Tibial artery (tissue), 4 donors: ENCODE measurements around the gene MOSPD3.

ENCODE experiments used
- DNase-seq, 2 donors: peaks; one replicate each; pipeline ENCODE4 v3.0.0-alpha.2; 2019
- H3K27ac ChIP-seq, 2 donors: fragments of 200-600 bp; sonication (generic) in 1 of 2; 1 replicate in 1 of 2; 2 replicates in 1 of 2; pipeline ENCODE4 v1.5.1; 2018 to 2019; ENCODE audit warnings: mild to moderate bottlenecking in 1 of 2
- H3K27me3 ChIP-seq, 2 donors: fragments of 200-600 bp; sonication (generic) in 1 of 2; one replicate each; pipeline versions ENCODE4 v1.5.1 to v1.6.0; 2016 to 2019
- H3K36me3 ChIP-seq, 3 donors: fragments of 200-600 bp; sonication (generic) in 2 of 3; one replicate each; pipeline ENCODE4 v1.5.1; 2016 to 2019; ENCODE audit warnings: mild to moderate bottlenecking in 2 of 3
- H3K4me1 ChIP-seq, 4 donors: fragments of 200-600 bp; sonication (generic) in 2 of 4; 1 replicate in 3 of 4; 2 replicates in 1 of 4; pipeline ENCODE4 v1.5.1; 2016 to 2019
- H3K4me3 ChIP-seq, 2 donors: fragments of 200-600 bp; sonication (generic) in 1 of 2; 1 replicate in 1 of 2; 2 replicates in 1 of 2; pipeline ENCODE4 v1.5.1; 2018 to 2019; ENCODE audit warnings: mild to moderate bottlenecking in 2 of 2
- H3K9me3 ChIP-seq, 3 donors: fragments of 200-600 bp; sonication (generic) in 1 of 3; one replicate each; pipeline ENCODE4 v1.5.1; 2016 to 2019
- intact Hi-C: fragments of 100-400 bp; cut with DNase I; formaldehyde crosslinking; loops from one replicate; pipeline ENCODE4 v1.15.0; 2023; ENCODE audit warnings: low total_unique reads
- TF ChIP-seq, protein P1 (sequence below), 2 experiments: fragments of 200-600 bp in 1 of 2; fragments of 450-650 bp in 1 of 2; IDR thresholded peaks; one replicate each; pipeline ENCODE4 v1.5.1; 2017 to 2019; ENCODE audit warnings: antibody characterized with exemption in 2 of 2, mild to moderate bottlenecking in 1 of 2, moderate library complexity in 1 of 2

Gene MOSPD3

DNA sequence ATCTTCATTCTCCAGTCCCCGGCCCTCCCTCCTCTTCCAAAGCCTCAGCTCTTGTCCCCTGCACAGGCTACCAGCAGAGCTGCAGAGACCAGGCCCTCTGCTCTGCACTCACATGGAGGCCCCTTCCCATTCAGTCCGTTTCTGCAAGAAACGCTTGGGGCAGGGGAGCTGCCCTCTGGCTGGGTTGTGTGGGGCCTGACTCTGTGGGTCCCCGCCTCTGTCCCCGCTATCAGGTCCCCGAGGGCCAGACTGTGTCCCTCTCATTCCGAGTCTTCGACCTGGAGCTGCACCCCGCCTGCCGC lies 8.7 kb upstream of the MOSPD3 start:
- Histone ChIP-seq H3K9me3 (no peaks in the 10 kb centered on the region), H3K4me1 (peaks cover 0 to 36% (median 25%) of the 10 kb centered on the region in 4 donors), H3K4me3 (peak overlapping the region; percentile 65 to 80), H3K36me3 (peaks cover 0 to 6% (median 0%) of the 10 kb centered on the region in 3 donors), H3K27me3 (no peaks in the 10 kb centered on the region), H3K27ac (peak overlapping the region; percentile 77 to 91)
- TF ChIP-seq, protein P1, sequence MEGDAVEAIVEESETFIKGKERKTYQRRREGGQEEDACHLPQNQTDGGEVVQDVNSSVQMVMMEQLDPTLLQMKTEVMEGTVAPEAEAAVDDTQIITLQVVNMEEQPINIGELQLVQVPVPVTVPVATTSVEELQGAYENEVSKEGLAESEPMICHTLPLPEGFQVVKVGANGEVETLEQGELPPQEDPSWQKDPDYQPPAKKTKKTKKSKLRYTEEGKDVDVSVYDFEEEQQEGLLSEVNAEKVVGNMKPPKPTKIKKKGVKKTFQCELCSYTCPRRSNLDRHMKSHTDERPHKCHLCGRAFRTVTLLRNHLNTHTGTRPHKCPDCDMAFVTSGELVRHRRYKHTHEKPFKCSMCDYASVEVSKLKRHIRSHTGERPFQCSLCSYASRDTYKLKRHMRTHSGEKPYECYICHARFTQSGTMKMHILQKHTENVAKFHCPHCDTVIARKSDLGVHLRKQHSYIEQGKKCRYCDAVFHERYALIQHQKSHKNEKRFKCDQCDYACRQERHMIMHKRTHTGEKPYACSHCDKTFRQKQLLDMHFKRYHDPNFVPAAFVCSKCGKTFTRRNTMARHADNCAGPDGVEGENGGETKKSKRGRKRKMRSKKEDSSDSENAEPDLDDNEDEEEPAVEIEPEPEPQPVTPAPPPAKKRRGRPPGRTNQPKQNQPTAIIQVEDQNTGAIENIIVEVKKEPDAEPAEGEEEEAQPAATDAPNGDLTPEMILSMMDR (IDR thresholded peaks at IDR 0.05): no peak
- no peak for DNase-seq
- intact Hi-C loops: no loop called here

GRCh38 chr7:100604028-100604975 lies 8.0 kb upstream of the MOSPD3 start:
- no peaks in the 10 kb centered on the region for H3K9me3 ChIP-seq
- no peaks in the 10 kb centered on the region for H3K27me3 ChIP-seq
- H3K27ac ChIP-seq: peak overlapping the region; percentile 77 to 91
- peak overlapping the region; percentile 65 to 80 for H3K4me3 ChIP-seq
- DNase-seq: peak; percentile 68 to 90
- TF ChIP-seq, protein P1 (IDR thresholded peaks at IDR 0.05): peak; percentile 45
- H3K4me1 ChIP-seq: peaks cover 0 to 36% (median 25%) of the 10 kb centered on the region in 4 donors
- H3K36me3 ChIP-seq: peaks cover 0 to 6% (median 0%) of the 10 kb centered on the region in 3 donors
- intact Hi-C loops: no loop called here

DNA sequence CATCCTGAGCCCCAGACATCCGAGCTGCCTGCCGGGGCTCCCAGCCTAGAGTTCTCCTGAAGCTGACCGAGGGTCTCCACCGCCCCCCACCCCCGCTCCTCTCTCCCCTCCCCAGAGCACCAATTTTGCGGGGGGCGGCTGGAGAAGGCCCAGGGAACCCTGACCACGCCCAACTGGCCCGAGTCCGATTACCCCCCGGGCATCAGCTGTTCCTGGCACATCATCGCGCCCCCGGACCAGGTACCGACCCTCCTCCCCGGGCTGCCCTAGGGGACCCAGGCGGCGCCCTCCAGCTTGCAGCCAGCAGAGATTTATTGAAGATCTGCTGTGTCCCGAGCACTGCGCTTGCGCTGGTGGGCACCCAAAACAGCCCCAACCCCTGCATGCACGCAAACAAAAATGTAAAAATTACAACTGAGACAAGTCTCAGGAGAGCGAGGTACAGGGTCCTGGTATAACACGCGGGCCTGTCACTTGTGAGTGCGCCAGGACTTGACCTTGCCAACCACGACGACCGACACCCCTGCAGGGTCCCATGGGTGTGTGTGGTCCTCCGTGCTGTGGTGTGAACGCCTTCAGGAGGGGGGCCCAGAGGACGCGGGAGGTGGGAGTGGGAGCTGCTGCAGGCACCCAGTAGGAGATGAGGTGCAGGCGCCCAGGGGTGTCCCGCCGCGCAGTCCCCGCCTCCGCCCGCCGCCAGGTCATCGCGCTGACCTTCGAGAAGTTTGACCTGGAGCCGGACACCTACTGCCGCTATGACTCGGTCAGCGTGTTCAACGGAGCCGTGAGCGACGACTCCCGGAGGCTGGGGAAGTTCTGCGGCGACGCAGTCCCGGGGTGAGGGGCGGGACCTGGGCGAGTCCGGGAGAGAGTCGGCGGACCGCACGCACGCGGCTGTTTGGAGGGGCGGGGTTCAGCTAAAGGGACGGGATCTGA lies 7.1 kb upstream of the MOSPD3 start:
- peak overlapping the region; percentile 77 to 91 for H3K27ac ChIP-seq
- H3K9me3 ChIP-seq: no peaks in the 10 kb centered on the region
- H3K4me3 ChIP-seq: peak overlapping the region; percentile 65 to 80
- no peak for DNase-seq
- peaks cover 0 to 36% (median 25%) of the 10 kb centered on the region in 4 donors for H3K4me1 ChIP-seq
- H3K36me3 ChIP-seq: peaks cover 0 to 6% (median 0%) of the 10 kb centered on the region in 3 donors
- H3K27me3 ChIP-seq: no peaks in the 10 kb centered on the region
- TF ChIP-seq, protein P1 (IDR thresholded peaks at IDR 0.05): no peak
- intact Hi-C loops: no loop called here

DNA sequence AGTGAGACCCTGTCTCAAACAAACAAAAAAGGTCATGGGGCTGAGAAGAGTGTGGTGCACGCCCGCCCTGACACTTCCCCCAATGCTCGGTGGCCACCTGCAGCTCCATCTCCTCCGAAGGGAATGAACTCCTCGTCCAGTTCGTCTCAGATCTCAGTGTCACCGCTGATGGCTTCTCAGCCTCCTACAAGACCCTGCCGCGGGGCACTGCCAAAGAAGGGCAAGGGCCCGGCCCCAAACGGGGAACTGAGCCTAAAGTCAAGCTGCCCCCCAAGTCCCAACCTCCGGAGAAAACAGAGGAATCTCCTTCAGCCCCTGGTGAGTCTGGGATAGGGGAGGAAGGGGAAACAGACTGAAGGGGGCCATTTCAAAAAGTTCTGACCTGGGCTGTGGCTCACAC lies 6.0 kb upstream of the MOSPD3 start:
- H3K27me3 ChIP-seq: no peaks in the 10 kb centered on the region
- no peaks in the 10 kb centered on the region for H3K9me3 ChIP-seq
- TF ChIP-seq, protein P1 (IDR thresholded peaks at IDR 0.05): no peak
- no peak overlapping the region for H3K4me3 ChIP-seq
- intact Hi-C loops: no loop called here
- peaks cover 0 to 36% (median 26%) of the 10 kb centered on the region in 4 donors for H3K4me1 ChIP-seq
- DNase-seq: no peak
- no peak overlapping the region for H3K27ac ChIP-seq
- peaks cover 0 to 6% (median 0%) of the 10 kb centered on the region in 3 donors for H3K36me3 ChIP-seq

- Histone ChIP-seq H3K27ac (no peak overlapping the region), H3K4me1 (peaks cover 0 to 28% (median 22%) of the 10 kb centered on the region in 4 donors), H3K36me3 (peaks cover 0 to 6% (median 0%) of the 10 kb centered on the region in 3 donors), H3K9me3 (no peaks in the 10 kb centered on the region), H3K27me3 (no peaks in the 10 kb centered on the region), H3K4me3 (no peak overlapping the region)
- TF ChIP-seq, protein P1 (IDR thresholded peaks at IDR 0.05): no peak
- no peak for DNase-seq
- intact Hi-C loops: no loop called here
Observed at GRCh38 chr7:100607111-100607510, 5.2 kb upstream of the MOSPD3 start.
